ENCODE data around the gene USP8. TPM values are rescaled to one million over a fixed set of nuclear protein-coding genes. Genes with fewer than 3 reads are reported as not detected.

Gene USP8
- 37.4 and 50.2 TPM in 2 replicates for total RNA-seq

GRCh38 chr15:50424066-50424890 is at the start of gene USP8:
Gene USP8 (plus strand): TSS chr15:50424405. CDS start chr15:50439074, 14,669 bp downstream.

DNA sequence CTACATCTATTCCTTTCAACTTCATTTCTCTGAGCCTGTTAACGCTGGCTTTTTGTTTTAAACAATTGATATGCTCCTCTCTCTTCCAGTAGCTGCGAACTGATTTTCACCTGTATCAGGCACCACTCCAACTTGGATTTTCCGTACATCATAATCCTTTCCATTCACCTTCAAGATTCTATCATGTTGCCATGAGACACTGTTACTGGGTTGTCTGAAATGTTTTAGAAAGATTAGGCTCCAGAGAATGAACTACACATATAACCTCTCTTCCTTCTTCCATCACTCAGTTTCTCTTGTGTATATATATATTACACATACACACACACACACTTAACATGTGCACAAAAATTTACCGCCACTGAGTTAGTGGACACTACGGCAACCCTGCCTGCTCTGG is 122.4 kb downstream of the USP8 start, which contains the start of gene USP50:
TSS of gene USP50 (minus strand) at position 101 of the 400 bp plus-strand sequence. CDS start 141 bp downstream, outside the sequence.

Other genes starting within 250 kb of the USP8 start
- gene SLC27A2, start 242.2 kb upstream of the USP8 start, total RNA-seq: 0.61 TPM in 1 of 2 replicates, not detected in the other
- not detected in 2 replicates for gene HDC, start 158.7 kb upstream of the USP8 start, total RNA-seq
- gene GABPB1, start 69.2 kb upstream of the USP8 start, total RNA-seq: 109 and 111 TPM in 2 replicates
- not detected in 2 replicates for gene USP50, start 122.3 kb downstream of the USP8 start, total RNA-seq

All from epithelial cell of umbilical artery (primary cell).